Sigmoid colon (tissue), 4 donors: ENCODE results near the gene UBN2.

Experiments
- EP300 ChIP-seq, 4 donors: sonication (generic); formaldehyde crosslinking; IDR thresholded peaks; one replicate each; pipeline ENCODE4 v1.6.1; 2017; ENCODE audit warnings: antibody characterized with exemption in 4 of 4
- POLR2A ChIP-seq, 2 donors: fragments of 450-650 bp; IDR thresholded peaks; one replicate each; pipeline ENCODE4 v1.6.1; 2016; ENCODE audit warnings: antibody characterized with exemption in 2 of 2, mild to moderate bottlenecking in 2 of 2, moderate library complexity in 2 of 2
- POLR2AphosphoS5 ChIP-seq, 4 donors: sonication (generic); formaldehyde crosslinking; IDR thresholded peaks; one replicate each; pipeline ENCODE4 v1.6.1; 2017; ENCODE audit warnings: antibody characterized with exemption in 4 of 4
- TF ChIP-seq, protein P1 (sequence below), 4 experiments: fragments of 450-650 bp in 3 of 4; fragments of 200-600 bp in 1 of 4; IDR thresholded peaks; one replicate each; pipeline ENCODE4 v1.5.1; 2016 to 2019; ENCODE audit warnings: antibody characterized with exemption in 4 of 4, mild to moderate bottlenecking in 3 of 4, moderate library complexity in 2 of 4

DNA sequence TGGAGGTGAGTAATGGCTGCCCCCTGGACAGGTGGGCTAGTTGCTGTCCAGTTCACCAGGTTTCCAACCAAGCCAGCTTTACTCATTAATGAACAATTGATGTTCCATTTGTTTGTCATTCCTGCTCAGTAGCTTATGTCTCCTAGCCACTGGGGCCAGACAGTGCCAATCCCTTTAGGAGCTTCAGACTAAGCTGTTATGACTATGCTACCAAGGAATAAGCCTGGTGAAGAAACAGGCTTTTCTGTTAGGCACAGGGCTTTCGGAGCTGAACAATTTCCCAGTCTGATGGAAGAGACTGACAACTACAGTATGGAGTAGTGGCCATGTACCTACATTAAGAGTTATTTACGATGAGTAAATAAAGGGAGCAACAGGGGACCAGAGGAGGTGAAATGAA is 108.0 kb downstream of the UBN2 start:
- TF ChIP-seq, protein P1, sequence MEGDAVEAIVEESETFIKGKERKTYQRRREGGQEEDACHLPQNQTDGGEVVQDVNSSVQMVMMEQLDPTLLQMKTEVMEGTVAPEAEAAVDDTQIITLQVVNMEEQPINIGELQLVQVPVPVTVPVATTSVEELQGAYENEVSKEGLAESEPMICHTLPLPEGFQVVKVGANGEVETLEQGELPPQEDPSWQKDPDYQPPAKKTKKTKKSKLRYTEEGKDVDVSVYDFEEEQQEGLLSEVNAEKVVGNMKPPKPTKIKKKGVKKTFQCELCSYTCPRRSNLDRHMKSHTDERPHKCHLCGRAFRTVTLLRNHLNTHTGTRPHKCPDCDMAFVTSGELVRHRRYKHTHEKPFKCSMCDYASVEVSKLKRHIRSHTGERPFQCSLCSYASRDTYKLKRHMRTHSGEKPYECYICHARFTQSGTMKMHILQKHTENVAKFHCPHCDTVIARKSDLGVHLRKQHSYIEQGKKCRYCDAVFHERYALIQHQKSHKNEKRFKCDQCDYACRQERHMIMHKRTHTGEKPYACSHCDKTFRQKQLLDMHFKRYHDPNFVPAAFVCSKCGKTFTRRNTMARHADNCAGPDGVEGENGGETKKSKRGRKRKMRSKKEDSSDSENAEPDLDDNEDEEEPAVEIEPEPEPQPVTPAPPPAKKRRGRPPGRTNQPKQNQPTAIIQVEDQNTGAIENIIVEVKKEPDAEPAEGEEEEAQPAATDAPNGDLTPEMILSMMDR (IDR thresholded peaks at IDR 0.05): no peak
- TF ChIP-seq EP300 (IDR thresholded peaks at IDR 0.05) (no peak), POLR2A (IDR thresholded peaks at IDR 0.05) (no peak), POLR2AphosphoS5 (IDR thresholded peaks at IDR 0.05) (no peak)
